ENCODE measurements around the gene EFCAB6.

EFCAB6 gene

GRCh38 chr22:43828998-43829782 is 17.1 kb upstream of the EFCAB6 start:
- DNase-seq (ENCODE audit: low read depth) = peak; percentile 49

GRCh38 chr22:43828725-43828997 is 16.6 kb upstream of the EFCAB6 start:
- DNase-seq (ENCODE audit: low read depth) = no peak

- no peak for DNase-seq (ENCODE audit: low read depth)
These were observed 16.0 kb upstream of the EFCAB6 start for GRCh38 chr22:43827926-43828724.

GRCh38 chr22:43827003-43827735 is 15.1 kb upstream of the EFCAB6 start:
- DNase-seq (ENCODE audit: low read depth) = no peak

- no peak for DNase-seq (ENCODE audit: low read depth)
These were observed 14.3 kb upstream of the EFCAB6 start for GRCh38 chr22:43826142-43827002.

GRCh38 chr22:43825651-43826050 is 13.5 kb upstream of the EFCAB6 start:
- DNase-seq (ENCODE audit: low read depth) = no peak

GRCh38 chr22:43824724-43825420 is 12.8 kb upstream of the EFCAB6 start:
- no peak for DNase-seq (ENCODE audit: low read depth)

GRCh38 chr22:43823911-43824665 is 12.0 kb upstream of the EFCAB6 start:
- no peak for DNase-seq (ENCODE audit: low read depth)

- DNase-seq (ENCODE audit: low read depth) = no peak
These were observed 11.3 kb upstream of the EFCAB6 start for GRCh38 chr22:43823353-43823908.

GRCh38 chr22:43821606-43822425 is 9.7 kb upstream of the EFCAB6 start:
- no peak for DNase-seq (ENCODE audit: low read depth)

GRCh38 chr22:43820651-43821305 is 8.7 kb upstream of the EFCAB6 start:
- no peak for DNase-seq (ENCODE audit: low read depth)

- no peak for DNase-seq (ENCODE audit: low read depth)
These were observed 8.0 kb upstream of the EFCAB6 start for GRCh38 chr22:43819931-43820640.

- DNase-seq (ENCODE audit: low read depth) = no peak
These were observed 7.4 kb upstream of the EFCAB6 start for GRCh38 chr22:43819421-43819921.

GRCh38 chr22:43818981-43819380 is 6.9 kb upstream of the EFCAB6 start:
- no peak for DNase-seq (ENCODE audit: low read depth)

- DNase-seq (ENCODE audit: low read depth) = no peak
These were observed 5.3 kb upstream of the EFCAB6 start for GRCh38 chr22:43817402-43817801.

- DNase-seq (ENCODE audit: low read depth) = no peak
These were observed 2.2 kb upstream of the EFCAB6 start for GRCh38 chr22:43814264-43814663.

- no peak for DNase-seq (ENCODE audit: low read depth)
These were observed 785 bp upstream of the EFCAB6 start for GRCh38 chr22:43812890-43813289.

- no peak for DNase-seq (ENCODE audit: low read depth)
These were observed 342 bp downstream of the EFCAB6 start for GRCh38 chr22:43811777-43812148.

Measured in fibroblast of the conjunctiva (primary cell).